ENCODE results near the gene GNAT3.

GNAT3 gene

DNA sequence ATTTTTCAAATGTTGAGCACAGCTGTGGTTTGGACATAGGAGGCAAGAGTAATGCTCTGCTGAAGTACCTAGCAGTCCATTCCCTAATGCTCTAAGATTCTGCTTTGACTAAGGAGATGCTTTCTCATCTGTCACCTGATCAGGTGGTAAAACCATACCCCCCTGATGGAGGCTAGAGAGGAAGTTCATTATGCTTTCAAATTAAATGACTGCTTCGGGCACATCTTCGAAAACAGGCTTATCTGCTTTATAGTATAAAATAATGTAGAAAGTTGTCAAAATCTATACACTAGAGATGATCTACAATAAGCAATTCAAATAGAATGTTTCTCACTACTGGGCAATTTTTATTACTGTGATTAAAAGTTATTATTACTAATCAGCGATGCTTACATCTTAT, at the start of gene GNAT3:
GNAT3 (minus strand) TSS at position 101 of the 400 bp plus-strand sequence. CDS start 138 bp downstream, outside the sequence.
- DNase-seq (ENCODE audit: extremely low read depth in 1 of 2, low read depth in 1 of 2): no peak

GRCh38 chr7:80558116-80558515, 46.3 kb upstream of the GNAT3 start:
- no peak for DNase-seq (ENCODE audit: extremely low read depth in 1 of 2, low read depth in 1 of 2)

- no peak for DNase-seq (ENCODE audit: extremely low read depth in 1 of 2, low read depth in 1 of 2)
Observed at GRCh38 chr7:80552031-80552694, 40.3 kb upstream of the GNAT3 start.

DNA sequence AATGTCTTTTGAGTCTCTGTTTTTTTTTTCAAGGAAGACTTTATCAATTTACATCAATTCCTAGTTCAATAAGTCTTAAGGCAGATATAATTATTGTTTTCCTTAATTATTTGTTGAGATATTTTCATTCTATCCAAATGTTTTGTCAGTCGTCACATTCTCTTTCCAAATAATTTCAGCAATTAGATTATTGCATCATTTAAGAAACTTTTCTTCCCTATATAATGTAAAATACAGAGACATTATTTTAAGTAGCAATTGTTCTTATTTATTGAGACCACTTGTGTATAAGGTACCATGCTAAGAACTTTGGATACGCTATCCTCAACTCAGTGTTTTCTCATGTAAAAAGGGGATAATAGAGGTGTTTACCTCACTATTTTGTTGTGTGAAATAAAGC, 38.1 kb upstream of the GNAT3 start:
- DNase-seq (ENCODE audit: extremely low read depth in 1 of 2, low read depth in 1 of 2): no peak

DNA sequence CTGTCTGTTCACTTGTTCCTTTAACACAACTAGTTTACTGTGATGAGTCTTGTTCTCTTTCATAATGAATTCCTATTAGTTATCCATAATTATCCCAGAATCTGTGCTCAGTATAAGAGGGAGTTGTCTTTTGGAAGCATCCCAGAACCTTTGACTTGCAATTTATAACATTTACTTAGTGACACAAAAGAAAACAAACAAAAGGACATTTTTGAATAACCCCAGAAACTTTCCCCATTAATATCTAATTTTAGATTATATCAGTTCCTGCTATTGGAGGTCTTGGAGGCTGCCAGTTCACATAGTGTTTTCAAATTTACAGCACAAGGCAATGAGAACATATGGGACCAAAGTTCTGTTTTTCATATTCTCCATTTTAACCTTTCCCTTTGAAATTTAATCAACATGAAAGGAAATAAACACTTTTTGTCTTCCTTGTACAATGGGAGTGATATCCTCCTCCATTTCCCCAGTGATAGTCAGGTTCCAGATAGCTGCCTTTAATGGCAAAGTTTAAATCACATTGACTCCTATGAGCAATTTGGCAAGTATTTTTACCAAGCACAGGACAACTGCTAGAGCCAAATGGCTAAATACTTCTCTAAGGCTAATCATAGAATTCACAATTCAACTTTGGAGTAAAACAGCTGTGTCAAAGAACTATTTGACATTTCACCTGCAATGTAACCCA, 37.1 kb upstream of the GNAT3 start:
- DNase-seq (ENCODE audit: extremely low read depth in 1 of 2, low read depth in 1 of 2): no peak

- DNase-seq (ENCODE audit: extremely low read depth in 1 of 2, low read depth in 1 of 2): no peak
Observed at GRCh38 chr7:80542398-80542797, 30.5 kb upstream of the GNAT3 start.

DNA sequence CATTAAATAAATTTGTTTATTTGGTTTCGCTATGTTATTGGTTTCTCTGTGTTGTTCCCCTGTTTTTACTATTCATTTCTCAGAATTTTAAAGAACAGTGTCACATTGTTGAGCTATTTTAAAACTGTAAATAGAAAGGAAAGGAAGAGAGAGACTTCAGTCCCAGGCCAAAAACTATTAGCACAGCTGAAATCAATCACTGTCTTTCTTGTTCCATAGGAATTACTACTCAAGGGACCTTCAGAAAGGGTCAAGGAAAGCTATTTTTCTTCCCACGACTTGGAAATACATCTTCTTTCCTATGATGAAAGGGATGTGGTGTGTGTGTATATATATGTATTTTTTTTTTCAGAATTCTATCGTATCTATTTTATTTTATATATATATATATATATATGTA, 29.0 kb upstream of the GNAT3 start:
- no peak for DNase-seq (ENCODE audit: extremely low read depth in 1 of 2, low read depth in 1 of 2)

GRCh38 chr7:80537091-80537490, 25.2 kb upstream of the GNAT3 start:
- DNase-seq (ENCODE audit: extremely low read depth in 1 of 2, low read depth in 1 of 2): no peak

- no peak for DNase-seq (ENCODE audit: extremely low read depth in 1 of 2, low read depth in 1 of 2)
Observed at GRCh38 chr7:80536426-80536825, 24.6 kb upstream of the GNAT3 start.

GRCh38 chr7:80533287-80533686, 21.4 kb upstream of the GNAT3 start:
- DNase-seq (ENCODE audit: extremely low read depth in 1 of 2, low read depth in 1 of 2): no peak

- DNase-seq (ENCODE audit: extremely low read depth in 1 of 2, low read depth in 1 of 2): no peak
Observed at GRCh38 chr7:80532153-80532552, 20.3 kb upstream of the GNAT3 start.

DNA sequence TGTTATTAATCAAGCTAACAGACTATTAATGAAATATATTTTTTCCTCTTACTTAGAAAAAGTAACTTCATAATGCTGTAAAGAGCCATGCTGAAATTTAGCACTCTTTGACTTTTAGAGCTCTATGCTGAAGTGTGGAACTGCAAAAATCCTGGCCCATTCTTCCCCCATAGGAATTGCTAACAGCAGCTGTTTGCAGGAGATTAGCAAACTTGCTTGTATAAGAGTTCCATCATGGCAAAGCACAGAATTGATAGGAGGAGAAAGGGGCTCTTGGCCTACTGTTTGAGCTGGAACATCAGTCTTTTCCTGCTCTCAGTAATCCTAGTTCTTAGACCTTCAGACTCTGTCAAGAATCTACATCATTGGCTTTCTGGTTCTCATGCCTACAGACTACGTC, 18.3 kb upstream of the GNAT3 start:
- no peak for DNase-seq (ENCODE audit: extremely low read depth in 1 of 2, low read depth in 1 of 2)

GRCh38 chr7:80529362-80529761, 17.5 kb upstream of the GNAT3 start:
- DNase-seq (ENCODE audit: extremely low read depth in 1 of 2, low read depth in 1 of 2): no peak

- DNase-seq (ENCODE audit: extremely low read depth in 1 of 2, low read depth in 1 of 2): no peak
Observed at GRCh38 chr7:80528689-80529088, 16.8 kb upstream of the GNAT3 start.

- DNase-seq (ENCODE audit: extremely low read depth in 1 of 2, low read depth in 1 of 2): no peak
Observed at GRCh38 chr7:80526472-80526871, 14.6 kb upstream of the GNAT3 start.

DNA sequence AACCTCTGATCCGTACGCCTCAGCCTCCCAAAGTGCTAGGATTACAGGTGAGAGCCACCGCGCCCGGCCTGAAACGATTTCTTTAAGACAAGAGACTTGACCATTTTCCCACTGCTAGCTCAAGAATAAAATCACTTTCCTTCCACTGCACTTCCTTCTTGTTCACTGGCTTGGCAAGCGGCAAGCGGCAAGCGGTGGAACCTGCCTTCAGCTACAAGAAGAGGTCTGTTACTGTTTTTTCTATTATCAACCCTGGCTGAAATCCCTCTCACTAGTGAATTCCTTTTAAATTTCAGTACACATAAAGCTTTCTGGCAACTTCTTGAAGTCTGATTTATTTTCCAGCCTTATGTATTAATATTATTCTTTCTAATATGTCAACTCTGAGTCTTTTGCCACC, 12.8 kb upstream of the GNAT3 start:
- no peak for DNase-seq (ENCODE audit: extremely low read depth in 1 of 2, low read depth in 1 of 2)

- no peak for DNase-seq (ENCODE audit: extremely low read depth in 1 of 2, low read depth in 1 of 2)
Observed at GRCh38 chr7:80521809-80522208, 9.9 kb upstream of the GNAT3 start.

GRCh38 chr7:80520199-80520598, 8.3 kb upstream of the GNAT3 start:
- DNase-seq (ENCODE audit: extremely low read depth in 1 of 2, low read depth in 1 of 2): no peak

DNA sequence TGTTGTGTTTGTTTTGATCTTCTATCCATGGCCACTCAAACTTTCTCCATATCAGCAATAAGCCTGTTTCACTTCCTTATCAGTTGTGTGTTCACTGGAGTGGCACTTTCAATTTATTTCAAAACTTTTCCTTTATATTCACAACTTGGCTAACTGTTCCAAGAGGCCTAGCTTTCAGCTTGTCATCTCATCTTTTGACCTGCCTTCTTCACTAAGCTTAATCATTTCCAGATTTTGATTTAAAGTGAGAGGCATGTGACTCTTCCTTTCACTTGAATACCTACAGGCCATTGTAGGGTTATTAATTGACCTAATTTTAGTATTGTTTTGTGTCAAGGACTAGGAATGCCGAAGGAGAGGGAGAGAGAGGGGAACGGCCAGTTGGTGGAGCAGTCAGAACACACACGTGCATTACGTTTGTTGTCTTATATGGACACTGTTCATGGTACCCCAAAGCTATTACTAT, 5.5 kb upstream of the GNAT3 start:
- DNase-seq (ENCODE audit: extremely low read depth in 1 of 2, low read depth in 1 of 2): no peak

- no peak for DNase-seq (ENCODE audit: extremely low read depth in 1 of 2, low read depth in 1 of 2)
Observed at GRCh38 chr7:80515298-80515697, 3.4 kb upstream of the GNAT3 start.

GRCh38 chr7:80510021-80510420, 1.8 kb downstream of the GNAT3 start:
- DNase-seq (ENCODE audit: extremely low read depth in 1 of 2, low read depth in 1 of 2): no peak

DNA sequence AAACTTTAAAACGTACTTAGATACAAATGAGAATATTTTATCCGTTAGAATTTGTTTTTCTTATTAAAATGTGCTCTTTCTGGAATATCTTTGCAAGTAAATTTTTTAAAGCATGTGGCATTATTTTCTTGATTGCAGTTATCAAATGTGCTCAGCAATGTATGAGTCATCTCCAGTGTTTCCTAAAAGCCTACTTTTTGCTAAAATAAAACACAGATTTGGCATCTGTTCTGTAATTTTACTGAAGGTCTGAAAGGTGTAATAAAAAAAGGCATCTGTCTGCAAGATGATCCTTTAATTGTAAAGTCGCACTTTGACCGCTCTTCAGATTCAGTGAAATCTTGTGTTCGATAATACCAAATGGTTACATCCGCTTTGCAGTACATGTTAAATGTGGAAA, 3.4 kb downstream of the GNAT3 start:
- DNase-seq (ENCODE audit: extremely low read depth in 1 of 2, low read depth in 1 of 2): no peak

All from activated CD8-positive, alpha-beta memory T cell treated with anti-CD3 and anti-CD28 coated beads for 1 hour (primary cell).